Measurements from ENCODE around the gene TMEM107. TPM values are rescaled to one million over a fixed set of nuclear protein-coding genes. Genes with fewer than 3 reads are reported as not detected.

TMEM107 gene
- total RNA-seq, 2 donors from 2014 or later: 26.2 to 27.7 TPM

DNA sequence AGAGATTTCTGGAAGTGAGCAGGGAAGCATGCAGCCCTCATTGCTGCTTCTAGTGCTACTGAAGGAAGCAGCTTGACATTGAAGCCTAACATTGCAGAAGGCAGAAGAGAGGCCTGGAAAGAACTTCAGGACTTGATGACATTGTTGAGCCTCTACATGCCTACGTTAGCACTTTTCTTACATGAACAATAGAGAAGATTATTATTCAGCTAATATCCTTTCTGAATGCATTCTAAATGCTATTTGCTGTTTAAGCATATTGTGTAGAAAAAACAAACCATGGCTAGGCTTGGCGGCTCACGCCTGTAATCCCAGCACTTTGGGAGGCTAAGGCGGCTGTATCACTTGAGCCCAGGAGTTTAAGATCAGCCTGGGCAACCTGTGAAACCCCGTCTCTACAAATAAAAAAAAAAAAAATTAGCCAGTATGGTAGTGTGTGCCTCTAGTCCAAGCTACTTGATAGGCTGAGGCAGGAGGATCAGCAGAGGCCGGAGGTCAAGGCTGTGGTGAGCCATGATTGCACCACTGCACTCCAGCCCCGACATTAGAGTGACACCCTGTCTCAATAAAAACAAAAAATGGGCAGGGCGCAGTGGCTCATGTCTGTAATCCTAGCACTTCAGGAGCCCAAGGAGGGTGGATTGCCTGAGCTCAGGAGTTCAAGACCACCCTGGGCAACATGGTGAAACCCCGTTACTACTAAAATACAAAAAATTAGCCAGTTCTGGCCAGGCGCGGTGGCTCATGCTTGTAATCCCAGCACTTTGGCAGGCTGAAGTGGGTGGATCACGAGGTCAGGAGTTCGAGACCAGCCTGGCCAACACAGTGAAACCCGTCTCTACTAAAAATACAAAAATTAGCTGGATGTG is 36.4 kb upstream of the TMEM107 start:
- Mint-ChIP-seq H3K36me3 (ENCODE audit: low read depth) (no peaks in the 10 kb centered on the region), H3K9me3 (no peaks in the 10 kb centered on the region), H3K27ac (no peak overlapping the region), H3K27me3 (ENCODE audit: insufficient read depth) (no peaks in the 10 kb centered on the region), H3K4me1 (peaks cover 5% of the 10 kb centered on the region), H3K4me3 (no peak overlapping the region)
- H3K36me3 ChIP-seq (ENCODE audit: control insufficient read depth, insufficient read depth, low read length): peaks cover 4% of the 10 kb centered on the region
- no peaks in the 10 kb centered on the region for H3K4me1 ChIP-seq (ENCODE audit: control insufficient read depth, insufficient read depth, low read length)
- H3K9me3 ChIP-seq (ENCODE audit: control insufficient read depth, low read length): no peaks in the 10 kb centered on the region
- H3K27ac ChIP-seq (ENCODE audit: low read depth, low read length): no peak overlapping the region
- DNase-seq: no peak
- no peak overlapping the region for H3K9ac ChIP-seq (ENCODE audit: extremely low read depth, low read length, poor library complexity, severe bottlenecking)
- 86 to 93% methylated on average over 12 to 14 of the region's 14 CpGs for WGBS, 2 experiments (ENCODE audit: insufficient coverage in 1 of 2, insufficient read length in 1 of 2)
- no peaks in the 10 kb centered on the region for H3K27me3 ChIP-seq (ENCODE audit: control insufficient read depth, insufficient read depth, low read length, poor library complexity, severe bottlenecking)
- no peak overlapping the region for H3K4me3 ChIP-seq (ENCODE audit: low read length)
- TF ChIP-seq, protein P1, sequence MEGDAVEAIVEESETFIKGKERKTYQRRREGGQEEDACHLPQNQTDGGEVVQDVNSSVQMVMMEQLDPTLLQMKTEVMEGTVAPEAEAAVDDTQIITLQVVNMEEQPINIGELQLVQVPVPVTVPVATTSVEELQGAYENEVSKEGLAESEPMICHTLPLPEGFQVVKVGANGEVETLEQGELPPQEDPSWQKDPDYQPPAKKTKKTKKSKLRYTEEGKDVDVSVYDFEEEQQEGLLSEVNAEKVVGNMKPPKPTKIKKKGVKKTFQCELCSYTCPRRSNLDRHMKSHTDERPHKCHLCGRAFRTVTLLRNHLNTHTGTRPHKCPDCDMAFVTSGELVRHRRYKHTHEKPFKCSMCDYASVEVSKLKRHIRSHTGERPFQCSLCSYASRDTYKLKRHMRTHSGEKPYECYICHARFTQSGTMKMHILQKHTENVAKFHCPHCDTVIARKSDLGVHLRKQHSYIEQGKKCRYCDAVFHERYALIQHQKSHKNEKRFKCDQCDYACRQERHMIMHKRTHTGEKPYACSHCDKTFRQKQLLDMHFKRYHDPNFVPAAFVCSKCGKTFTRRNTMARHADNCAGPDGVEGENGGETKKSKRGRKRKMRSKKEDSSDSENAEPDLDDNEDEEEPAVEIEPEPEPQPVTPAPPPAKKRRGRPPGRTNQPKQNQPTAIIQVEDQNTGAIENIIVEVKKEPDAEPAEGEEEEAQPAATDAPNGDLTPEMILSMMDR (conservative IDR thresholded peaks at IDR 0.05): no peak

DNA sequence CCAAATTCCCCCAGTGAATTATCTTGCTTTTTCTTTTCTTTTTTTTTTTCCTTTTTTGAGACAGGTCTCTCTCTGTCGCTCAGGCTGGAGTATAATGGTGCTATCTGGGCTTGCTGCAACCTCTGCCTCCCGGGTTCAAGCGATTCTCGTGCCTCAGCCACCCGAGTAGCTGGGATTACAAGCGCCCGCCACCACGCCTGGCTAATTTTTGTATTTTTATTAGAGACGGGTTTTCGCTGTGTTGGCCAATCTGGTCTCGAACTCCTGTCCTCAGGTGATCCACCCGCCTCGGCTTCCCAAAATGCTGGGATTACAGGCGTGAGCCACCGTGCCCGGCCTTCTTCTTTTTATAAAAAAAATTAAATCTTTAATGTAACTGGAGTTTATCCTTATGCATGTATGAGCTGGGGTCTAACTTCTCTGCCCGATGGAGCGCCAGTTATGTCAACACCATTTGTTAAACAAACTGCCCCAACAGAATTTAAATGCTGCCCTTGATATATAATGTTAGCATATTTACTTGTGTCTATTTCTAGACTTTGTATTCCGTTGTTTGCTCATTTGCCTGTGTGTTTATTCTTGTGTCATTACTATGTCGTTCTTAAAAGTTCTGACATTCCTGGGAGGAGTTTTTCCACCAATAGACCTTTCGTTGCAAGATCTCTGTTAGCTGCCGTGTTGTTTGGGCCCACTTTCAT is 34.7 kb upstream of the TMEM107 start:
- H3K9ac ChIP-seq (ENCODE audit: extremely low read depth, low read length, poor library complexity, severe bottlenecking): peak overlapping the region; percentile 85
- no peaks in the 10 kb centered on the region for H3K4me1 ChIP-seq (ENCODE audit: control insufficient read depth, insufficient read depth, low read length)
- peaks cover 16% of the 10 kb centered on the region for H3K36me3 ChIP-seq (ENCODE audit: control insufficient read depth, insufficient read depth, low read length)
- Mint-ChIP-seq H3K4me1 (peaks cover 5% of the 10 kb centered on the region), H3K9me3 (no peaks in the 10 kb centered on the region), H3K4me3 (peak overlapping the region; percentile 81), H3K36me3 (ENCODE audit: low read depth) (peaks cover 14% of the 10 kb centered on the region), H3K27me3 (ENCODE audit: insufficient read depth) (no peaks in the 10 kb centered on the region), H3K27ac (peak overlapping the region; percentile 97)
- no peak for DNase-seq
- peak overlapping the region; percentile 96 for H3K4me3 ChIP-seq (ENCODE audit: low read length)
- H3K27me3 ChIP-seq (ENCODE audit: control insufficient read depth, insufficient read depth, low read length, poor library complexity, severe bottlenecking): no peaks in the 10 kb centered on the region
- TF ChIP-seq, protein P1 (conservative IDR thresholded peaks at IDR 0.05): no peak
- 56 to 67% methylated on average over 14 to 22 of the region's 22 CpGs for WGBS, 2 experiments (ENCODE audit: insufficient coverage in 1 of 2, insufficient read length in 1 of 2)
- no peaks in the 10 kb centered on the region for H3K9me3 ChIP-seq (ENCODE audit: control insufficient read depth, low read length)
- no peak overlapping the region for H3K27ac ChIP-seq (ENCODE audit: low read depth, low read length)

DNA sequence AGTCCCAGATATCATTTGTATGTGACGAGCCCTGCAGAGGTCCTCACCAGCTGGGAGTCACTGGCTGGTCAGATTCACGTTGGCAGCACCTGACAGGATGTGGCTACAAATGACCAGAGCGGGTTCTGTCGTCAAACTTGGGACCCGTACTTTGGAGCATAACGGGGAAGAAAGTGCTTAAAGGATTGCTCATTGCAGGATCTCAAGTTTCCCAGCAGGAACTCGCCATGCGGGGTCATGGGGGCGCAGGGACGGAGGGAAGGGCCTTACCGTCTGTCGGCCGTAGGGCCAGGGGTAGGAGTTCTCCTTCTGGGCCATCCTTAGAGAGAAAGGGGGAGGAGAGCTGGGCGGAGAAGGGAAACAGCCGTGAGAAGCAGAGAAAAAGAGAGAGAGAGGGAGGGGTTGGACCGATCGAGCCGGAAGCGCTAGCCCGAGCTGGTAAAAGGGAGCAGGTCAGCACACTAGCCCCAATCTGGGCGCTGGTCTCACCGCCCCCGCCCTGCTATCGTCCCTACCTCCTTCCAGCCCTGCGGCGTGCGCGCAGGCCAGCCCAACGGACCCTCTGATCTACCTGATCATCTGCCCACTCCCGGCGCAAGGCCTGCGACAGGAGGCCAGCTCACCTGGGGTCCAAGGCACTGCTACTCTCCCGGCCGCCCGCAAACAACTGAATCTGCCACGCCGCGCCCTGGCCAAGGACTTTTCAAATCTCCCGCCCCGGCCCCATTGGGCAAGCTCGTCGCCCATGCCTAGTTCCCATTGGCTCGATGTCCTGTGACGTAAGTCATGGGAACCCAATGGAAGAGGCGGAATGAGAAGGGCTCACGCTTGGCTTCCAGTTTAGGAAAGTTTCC is 34.0 kb upstream of the TMEM107 start, which contains the start of gene AURKB:
Gene AURKB (minus strand): TSS at position 669 of the 854 bp plus-strand sequence. CDS start 351 bp downstream, at position 318.
- H3K27me3 Mint-ChIP-seq (ENCODE audit: insufficient read depth): no peaks in the 10 kb centered on the region
- WGBS, 2 experiments (ENCODE audit: insufficient coverage in 1 of 2, insufficient read length in 1 of 2): 1% methylated on average over 25 to 46 of the region's 46 CpGs

More for the DNA sequence above, 34.0 kb upstream of the TMEM107 start, which contains the start of gene AURKB:
- Mint-ChIP-seq H3K4me1 (peaks cover 5% of the 10 kb centered on the region), H3K4me3 (peak within 1 kb of the TSS; percentile 81), H3K27ac (peak within 1 kb of the TSS; percentile 97), H3K9me3 (no peaks in the 10 kb centered on the region), H3K36me3 (ENCODE audit: low read depth) (peaks cover 16% of the 10 kb centered on the region)
- Histone ChIP-seq H3K27ac (ENCODE audit: low read depth, low read length) (peak within 1 kb of the TSS; percentile 72), H3K4me3 (ENCODE audit: low read length) (peak within 1 kb of the TSS; percentile 96), H3K36me3 (ENCODE audit: control insufficient read depth, insufficient read depth, low read length) (peaks cover 23% of the 10 kb centered on the region), H3K9ac (ENCODE audit: extremely low read depth, low read length, poor library complexity, severe bottlenecking) (peak within 1 kb of the TSS; percentile 85), H3K4me1 (ENCODE audit: control insufficient read depth, insufficient read depth, low read length) (no peaks in the 10 kb centered on the region), H3K9me3 (ENCODE audit: control insufficient read depth, low read length) (no peaks in the 10 kb centered on the region), H3K27me3 (ENCODE audit: control insufficient read depth, insufficient read depth, low read length, poor library complexity, severe bottlenecking) (no peaks in the 10 kb centered on the region)
- TF ChIP-seq, protein P1 (conservative IDR thresholded peaks at IDR 0.05): no peak
- peak; percentile 100 for DNase-seq

All from endodermal cell (in vitro differentiated cells).